HFFc6 (cell line): Measurements from ENCODE around the gene SLC35E1. TPM values are rescaled to one million over a fixed set of nuclear protein-coding genes. Genes with fewer than 3 reads are reported as not detected.
A peak's percentile ranks its signal among the peaks of the same experiment; 100 is the strongest.

ENCODE experiments used
- DNase-seq: peaks from one replicate; pipeline ENCODE4 v3.0.0-alpha.2; 2018
- H3K27ac Mint-ChIP-seq: 2 replicates; pipeline ENCODE4 v1.8.0; 2020; ENCODE audit warnings: mild to moderate bottlenecking, mixed read lengths
- H3K27me3 Mint-ChIP-seq: 2 replicates; pipeline ENCODE4 v1.8.0; 2021; ENCODE audit warnings: mild to moderate bottlenecking, moderate library complexity, mixed read lengths; ENCODE audit not compliant: insufficient read depth
- H3K36me3 Mint-ChIP-seq: 2 replicates; pipeline ENCODE4 v1.8.0; 2021; ENCODE audit warnings: low read depth, mixed read lengths
- H3K4me1 Mint-ChIP-seq: 2 replicates; pipeline ENCODE4 v1.8.0; 2020; ENCODE audit warnings: low read depth, mixed read lengths
- H3K4me3 Mint-ChIP-seq: 2 replicates; pipeline ENCODE4 v1.8.0; 2020; ENCODE audit warnings: mild to moderate bottlenecking, moderate library complexity, mixed read lengths
- H3K9me3 Mint-ChIP-seq: 2 replicates; pipeline ENCODE4 v1.8.0; 2020; ENCODE audit warnings: mild to moderate bottlenecking, mixed read lengths
- CTCF ChIP-seq: fragments of 200-600 bp; sonication (generic); IDR thresholded peaks from 2 replicates; pipeline ENCODE4 v1.5.0; 2021; ENCODE audit warnings: antibody characterized with exemption, mild to moderate bottlenecking
- total RNA-seq, 6 experiments: library from RNA; stranded (reverse); fragmentation: NEBNext Ultra II Directional; extraction: Animal tissue kit (Norgen Biotek cat#: 25700); gene quantifications; 2 replicates in 1 of 6; 3 replicates in 5 of 6; pipeline ENCODE4 v1.2.3, GENCODE V29; 2021

SLC35E1 gene
- total RNA-seq, 6 experiments from 2014 or later = 44.2 to 67.1 (median 55.4) TPM

DNA sequence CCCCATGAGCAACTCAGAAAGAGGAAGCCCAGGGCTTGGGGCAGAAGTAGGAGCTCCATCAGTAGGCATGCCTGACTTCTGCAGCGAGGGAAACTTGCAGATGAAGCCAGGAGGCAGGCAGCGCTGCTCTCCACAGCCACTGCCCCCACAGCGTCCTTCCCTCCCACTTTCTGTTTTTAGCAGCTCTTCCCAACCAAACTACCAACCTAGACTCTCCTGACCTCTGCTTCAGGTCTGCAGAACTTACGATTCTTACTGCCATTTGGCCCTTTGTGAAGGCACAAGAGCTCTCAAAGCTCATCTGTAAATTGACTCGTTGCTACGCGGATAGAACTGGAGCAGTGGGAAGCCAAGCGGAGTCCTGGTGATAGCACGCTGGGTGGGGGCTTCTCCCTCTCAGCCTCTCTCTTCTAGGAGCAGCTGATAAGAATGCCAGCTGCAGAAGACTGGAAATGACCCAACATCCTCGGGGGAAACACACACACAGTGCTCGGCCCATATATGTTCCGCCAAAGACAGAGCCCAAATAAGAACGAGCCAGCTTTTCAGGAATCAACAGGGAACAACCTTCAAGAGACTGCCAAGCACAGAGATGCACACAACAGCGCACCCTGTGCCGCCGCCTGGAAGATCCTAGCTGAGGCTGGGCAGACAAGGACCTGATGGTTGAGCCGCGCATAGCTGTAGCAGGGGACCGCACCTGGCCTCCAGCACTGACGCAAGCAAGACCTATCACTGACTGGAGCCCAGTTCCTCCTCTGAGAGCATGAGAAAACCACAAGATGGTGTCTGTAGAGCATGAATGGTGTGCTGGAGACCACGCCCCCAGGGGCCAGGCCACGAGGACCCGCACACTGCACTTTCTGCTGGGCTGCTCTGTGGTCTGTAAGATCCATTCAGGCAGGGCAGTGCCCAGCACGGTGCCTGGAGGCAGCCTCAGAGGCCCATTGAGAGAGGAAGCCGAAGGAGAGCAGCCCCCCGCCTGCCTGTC is 15.9 kb upstream of the SLC35E1 start:
- Mint-ChIP-seq H3K27me3 (no peaks in the 10 kb centered on the region), H3K4me3 (no peak overlapping the region)

DNA sequence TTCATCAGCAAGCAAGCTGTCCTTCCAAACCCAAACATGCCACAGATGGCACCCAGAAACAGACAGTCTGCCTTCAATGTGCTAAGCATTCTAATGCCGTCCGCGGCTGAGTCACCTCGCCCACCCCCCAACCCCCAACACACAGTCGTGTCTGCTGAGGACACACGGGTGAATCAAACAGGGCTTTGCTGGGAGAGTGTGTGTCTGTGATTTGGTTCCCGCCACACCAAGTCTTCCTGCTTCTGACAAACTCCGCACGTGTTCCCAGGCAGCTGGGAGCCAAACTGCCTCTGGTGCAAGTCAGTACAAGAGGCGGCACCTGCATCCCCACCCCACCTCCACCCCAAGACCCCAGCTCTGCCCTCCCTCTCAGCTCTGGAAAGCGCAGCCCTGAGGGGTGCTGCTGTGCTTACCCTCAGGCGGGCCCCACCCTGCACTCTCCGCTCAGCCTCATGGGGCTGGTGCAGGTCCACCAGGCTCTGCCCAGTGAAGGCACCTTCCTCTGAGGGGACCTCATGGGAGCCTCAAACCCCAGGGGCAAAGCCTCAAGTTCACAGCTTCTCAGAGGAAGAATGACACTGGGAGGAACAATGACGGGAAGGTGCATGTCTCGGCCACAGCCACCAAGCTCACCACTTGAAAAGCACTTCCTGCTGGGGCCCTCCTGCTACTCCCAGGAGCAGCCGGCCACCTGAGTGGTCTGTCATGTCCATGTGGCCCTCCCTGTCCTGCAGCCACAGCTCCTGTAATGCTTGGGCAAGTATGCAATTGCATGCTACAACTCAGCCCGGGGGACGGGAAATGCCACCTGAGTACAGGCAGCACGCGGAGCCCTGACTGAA is 15.0 kb upstream of the SLC35E1 start:
- Mint-ChIP-seq H3K9me3 (no peaks in the 10 kb centered on the region), H3K27me3 (no peaks in the 10 kb centered on the region), H3K4me3 (peak overlapping the region; percentile 50; the same call in 1 of the 2 replicates), H3K27ac (peak overlapping the region; percentile 78), H3K4me1 (peaks cover 70% of the 10 kb centered on the region), H3K36me3 (no peaks in the 10 kb centered on the region)
- DNase-seq = peak; percentile 25
- no peak for TF ChIP-seq CTCF

More for the DNA sequence above, 15.9 kb upstream of the SLC35E1 start:
- Mint-ChIP-seq H3K27ac (no peak overlapping the region; the same call in 1 of the 2 replicates), H3K9me3 (no peaks in the 10 kb centered on the region), H3K36me3 (no peaks in the 10 kb centered on the region), H3K4me1 (peaks cover 78% of the 10 kb centered on the region)
- no peak for TF ChIP-seq CTCF
- DNase-seq = no peak

GRCh38 chr19:16586477-16586871 is 14.3 kb upstream of the SLC35E1 start:
- Mint-ChIP-seq H3K4me3 (no peak overlapping the region), H3K9me3 (no peaks in the 10 kb centered on the region), H3K4me1 (peaks cover 69% of the 10 kb centered on the region), H3K27me3 (no peaks in the 10 kb centered on the region), H3K27ac (no peak overlapping the region), H3K36me3 (no peaks in the 10 kb centered on the region)
- no peak for TF ChIP-seq CTCF
- no peak for DNase-seq

- Mint-ChIP-seq H3K9me3 (no peaks in the 10 kb centered on the region), H3K36me3 (no peaks in the 10 kb centered on the region), H3K4me1 (peaks cover 69% of the 10 kb centered on the region), H3K4me3 (no peak overlapping the region), H3K27ac (peak overlapping the region; percentile 26; the same call in 1 of the 2 replicates), H3K27me3 (no peaks in the 10 kb centered on the region)
- no peak for DNase-seq
- no peak for TF ChIP-seq CTCF
Measured at GRCh38 chr19:16585808-16586476, 13.7 kb upstream of the SLC35E1 start.
